Right kidney (tissue), 1 donor: ENCODE results near the gene PAF1.
"Not testable (repeated sequence)": the region's sequence is repeated elsewhere in the genome, so short reads cannot be mapped to it uniquely, and the experiment has no call there.

Source experiments
- DNase-seq: peaks from one replicate; pipeline ENCODE4 v3.0.0-alpha.2; 2016

Gene PAF1

GRCh38 chr19:39384839-39385568, 5.9 kb downstream of the PAF1 start:
- DNase-seq = no peak

GRCh38 chr19:39382991-39383828, 7.7 kb downstream of the PAF1 start:
- DNase-seq = no peak

- no peak for DNase-seq
These were observed 8.8 kb downstream of the PAF1 start for GRCh38 chr19:39381910-39382611.

- no peak for DNase-seq
These were observed 10.1 kb downstream of the PAF1 start for GRCh38 chr19:39380521-39381502.

GRCh38 chr19:39379865-39380396, 11.0 kb downstream of the PAF1 start:
- DNase-seq = no peak

- not testable (repeated sequence) for DNase-seq
These were observed 11.5 kb downstream of the PAF1 start for GRCh38 chr19:39379366-39379765.

GRCh38 chr19:39377373-39378362, 13.2 kb downstream of the PAF1 start:
- DNase-seq = no peak

- no peak for DNase-seq
These were observed 15.0 kb downstream of the PAF1 start for GRCh38 chr19:39375929-39376328.

GRCh38 chr19:39372941-39373340, 18.0 kb downstream of the PAF1 start:
- no peak for DNase-seq

- DNase-seq = no peak
These were observed 18.7 kb downstream of the PAF1 start for GRCh38 chr19:39372047-39372802.

- no peak for DNase-seq
These were observed 20.2 kb downstream of the PAF1 start for GRCh38 chr19:39370735-39371134.

GRCh38 chr19:39369200-39369599, 21.7 kb downstream of the PAF1 start:
- no peak for DNase-seq

GRCh38 chr19:39365531-39365930, 25.4 kb downstream of the PAF1 start:
- no peak for DNase-seq

- no peak for DNase-seq
These were observed 26.9 kb downstream of the PAF1 start for GRCh38 chr19:39363901-39364457.

- DNase-seq = no peak
These were observed 27.9 kb downstream of the PAF1 start for GRCh38 chr19:39362682-39363657.

GRCh38 chr19:39360599-39360998, 30.3 kb downstream of the PAF1 start:
- no peak for DNase-seq

- no peak for DNase-seq
These were observed 31.9 kb downstream of the PAF1 start for GRCh38 chr19:39359026-39359425.

- DNase-seq = no peak
These were observed 34.3 kb downstream of the PAF1 start for GRCh38 chr19:39356647-39357046.
